Measurements from ENCODE around the gene CCL2.
"Not testable (repeated sequence)": the region's sequence is repeated elsewhere in the genome, so short reads cannot be mapped to it uniquely, and the experiment has no call there.

CCL2 gene

DNA sequence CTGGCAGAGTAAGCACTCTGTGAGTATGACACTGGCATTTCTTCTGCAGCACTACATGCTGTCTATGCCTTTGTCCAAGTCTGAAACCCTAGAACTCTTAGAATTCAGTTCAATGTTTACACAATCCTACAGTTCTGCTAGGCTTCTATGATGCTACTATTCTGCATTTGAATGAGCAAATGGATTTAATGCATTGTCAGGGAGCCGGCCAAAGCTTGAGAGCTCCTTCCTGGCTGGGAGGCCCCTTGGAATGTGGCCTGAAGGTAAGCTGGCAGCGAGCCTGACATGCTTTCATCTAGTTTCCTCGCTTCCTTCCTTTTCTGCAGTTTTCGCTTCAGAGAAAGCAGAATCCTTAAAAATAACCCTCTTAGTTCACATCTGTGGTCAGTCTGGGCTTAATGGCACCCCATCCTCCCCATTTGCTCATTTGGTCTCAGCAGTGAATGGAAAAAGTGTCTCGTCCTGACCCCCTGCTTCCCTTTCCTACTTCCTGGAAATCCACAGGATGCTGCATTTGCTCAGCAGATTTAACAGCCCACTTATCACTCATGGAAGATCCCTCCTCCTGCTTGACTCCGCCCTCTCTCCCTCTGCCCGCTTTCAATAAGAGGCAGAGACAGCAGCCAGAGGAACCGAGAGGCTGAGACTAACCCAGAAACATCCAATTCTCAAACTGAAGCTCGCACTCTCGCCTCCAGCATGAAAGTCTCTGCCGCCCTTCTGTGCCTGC, at the start of gene CCL2:
Gene CCL2, plus strand, starts transcription at position 635 of the 730 bp plus-strand sequence. Its CDS starts 65 bp downstream, at position 700.
- no peak for DNase-seq (ENCODE audit: low read depth)

DNA sequence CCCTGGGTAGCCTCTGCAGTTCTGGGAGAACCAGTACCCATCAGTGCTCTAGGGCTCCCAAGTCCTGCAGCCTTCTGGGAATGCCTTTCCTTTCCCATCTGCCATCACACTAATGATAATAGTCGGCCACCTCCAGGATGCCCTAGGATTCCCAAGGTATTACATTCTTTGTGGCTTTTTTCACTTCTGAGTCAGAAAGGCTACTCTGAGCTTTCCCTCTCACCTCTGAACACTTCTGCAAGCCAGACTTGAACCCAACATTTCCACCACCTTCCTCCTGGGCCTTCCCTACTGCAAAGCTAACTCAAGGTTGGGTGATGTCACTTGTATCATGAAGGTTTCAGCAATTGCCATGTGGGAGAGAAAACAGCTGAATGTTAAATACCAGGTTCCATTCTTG, 49.7 kb upstream of the CCL2 start:
- no peak for DNase-seq (ENCODE audit: low read depth)

DNA sequence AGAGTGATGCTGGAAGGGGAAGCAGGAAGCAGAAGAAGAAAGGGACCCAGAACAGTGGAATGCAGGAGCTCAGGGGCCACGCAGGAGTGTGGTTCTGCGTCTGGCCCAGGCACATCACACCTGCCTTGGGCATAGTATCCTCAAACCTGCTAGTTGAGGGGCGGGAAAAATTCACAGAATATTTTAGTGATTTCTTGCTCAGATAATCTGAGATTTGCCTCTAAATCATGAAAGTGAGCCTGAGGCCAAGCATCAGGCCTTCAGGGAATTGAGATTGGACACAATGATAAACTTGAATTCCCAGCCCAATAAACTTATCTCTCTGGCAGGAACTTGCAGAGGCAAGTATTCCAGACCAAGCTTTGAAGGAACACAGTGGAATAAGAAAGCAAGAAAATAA, 48.5 kb upstream of the CCL2 start:
- DNase-seq (ENCODE audit: low read depth): no peak

GRCh38 chr17:34207572-34207971, 47.5 kb upstream of the CCL2 start:
- no peak for DNase-seq (ENCODE audit: low read depth)

DNA sequence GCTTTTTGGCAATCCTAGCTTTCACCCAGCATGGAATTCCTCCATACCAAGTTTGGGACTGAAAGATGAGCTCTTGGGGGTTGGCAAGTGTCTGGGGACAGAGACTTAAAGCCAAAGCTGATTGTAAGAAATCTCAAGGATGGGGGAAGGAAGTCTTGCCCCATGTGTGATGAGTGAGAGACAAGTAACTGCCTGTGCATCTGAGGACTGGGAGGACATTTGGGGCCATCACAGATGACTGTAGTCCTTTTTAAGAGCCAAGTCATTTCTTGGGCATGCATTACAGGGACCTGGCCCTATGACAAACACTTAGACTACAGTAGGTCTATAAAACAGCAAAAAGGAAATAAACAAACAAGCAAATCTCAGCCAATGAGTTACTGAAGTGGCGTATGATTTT, 36.3 kb upstream of the CCL2 start:
- no peak for DNase-seq (ENCODE audit: low read depth)

- DNase-seq (ENCODE audit: low read depth): no peak
Observed at GRCh38 chr17:34219405-34219804, 35.7 kb upstream of the CCL2 start.

GRCh38 chr17:34220045-34220751, 34.9 kb upstream of the CCL2 start:
- no peak for DNase-seq (ENCODE audit: low read depth)

- DNase-seq (ENCODE audit: low read depth): no peak
Observed at GRCh38 chr17:34220752-34221395, 34.2 kb upstream of the CCL2 start.

- no peak for DNase-seq (ENCODE audit: low read depth)
Observed at GRCh38 chr17:34221411-34221810, 33.7 kb upstream of the CCL2 start.

DNA sequence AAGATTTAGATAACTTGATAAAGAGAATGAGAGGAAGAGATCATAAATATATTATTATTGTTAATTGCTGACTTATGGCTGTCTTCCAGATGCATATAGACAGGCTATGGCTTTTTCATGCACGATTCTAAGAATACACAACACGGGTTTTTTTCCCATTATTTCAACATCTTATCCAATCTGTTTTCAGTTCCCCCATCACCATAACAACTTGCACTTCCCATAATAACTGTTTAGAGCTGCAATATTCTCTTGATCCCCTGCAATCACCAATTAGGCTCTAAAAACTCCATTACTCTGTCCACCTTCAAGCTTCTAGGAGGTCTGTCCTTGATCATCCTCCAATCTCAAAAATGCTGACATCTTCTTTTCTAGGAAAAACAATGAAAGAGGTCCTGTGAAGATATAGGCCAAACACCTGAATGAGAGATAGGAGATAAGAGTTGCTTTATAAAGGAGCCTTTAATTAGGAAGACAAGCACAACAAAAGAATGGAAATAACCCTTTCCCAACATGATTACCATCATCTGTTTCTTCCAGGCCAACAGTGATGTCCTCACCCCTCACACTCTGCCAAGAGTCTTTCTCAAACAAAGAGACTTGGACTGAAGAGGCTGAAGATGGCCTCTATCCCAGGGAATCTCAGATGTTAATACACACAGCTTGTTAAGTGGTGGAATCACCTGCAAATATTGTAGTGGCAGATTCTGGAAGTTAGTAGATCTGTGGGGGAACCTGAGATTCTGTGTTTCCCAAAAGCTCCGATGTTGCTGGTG, 32.2 kb upstream of the CCL2 start:
- DNase-seq (ENCODE audit: low read depth): no peak

DNA sequence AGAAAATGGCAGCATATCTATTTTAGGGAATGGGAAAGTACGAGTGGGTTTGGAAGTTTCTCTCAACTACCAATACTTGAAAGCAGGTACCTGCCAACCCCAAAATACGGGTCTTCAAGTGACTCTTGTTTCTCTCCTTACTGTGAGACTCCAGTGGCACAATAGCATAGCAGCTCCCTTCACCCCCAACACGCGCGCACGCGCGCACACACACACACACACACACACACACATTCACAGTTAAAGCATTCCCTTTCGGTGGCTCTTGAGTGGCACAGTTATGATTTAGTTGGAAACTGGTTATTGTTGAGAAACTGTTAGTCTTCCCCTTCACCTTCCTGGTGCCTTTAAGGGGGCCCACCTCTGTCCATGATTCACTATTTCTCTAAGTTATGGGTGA, 30.0 kb upstream of the CCL2 start:
- no peak for DNase-seq (ENCODE audit: low read depth)

- DNase-seq (ENCODE audit: low read depth): no peak
Observed at GRCh38 chr17:34226011-34226743, 28.9 kb upstream of the CCL2 start.

DNA sequence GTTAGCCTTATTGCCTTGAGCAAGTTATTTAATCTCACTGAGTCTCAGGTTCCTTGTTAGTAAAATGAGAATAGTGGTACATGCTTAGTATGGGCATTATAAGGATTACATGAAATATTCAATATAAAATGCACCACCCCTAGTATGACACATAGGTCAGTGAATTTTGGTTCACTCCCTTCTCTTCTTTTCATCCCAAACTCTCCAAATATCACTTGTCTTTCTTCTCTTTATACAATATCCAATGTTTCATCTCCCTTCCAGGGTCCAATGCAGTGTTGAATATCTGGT, 28.4 kb upstream of the CCL2 start:
- DNase-seq (ENCODE audit: low read depth): no peak

- not testable (repeated sequence) for DNase-seq (ENCODE audit: low read depth)
Observed at GRCh38 chr17:34227293-34227692, 27.8 kb upstream of the CCL2 start.

DNA sequence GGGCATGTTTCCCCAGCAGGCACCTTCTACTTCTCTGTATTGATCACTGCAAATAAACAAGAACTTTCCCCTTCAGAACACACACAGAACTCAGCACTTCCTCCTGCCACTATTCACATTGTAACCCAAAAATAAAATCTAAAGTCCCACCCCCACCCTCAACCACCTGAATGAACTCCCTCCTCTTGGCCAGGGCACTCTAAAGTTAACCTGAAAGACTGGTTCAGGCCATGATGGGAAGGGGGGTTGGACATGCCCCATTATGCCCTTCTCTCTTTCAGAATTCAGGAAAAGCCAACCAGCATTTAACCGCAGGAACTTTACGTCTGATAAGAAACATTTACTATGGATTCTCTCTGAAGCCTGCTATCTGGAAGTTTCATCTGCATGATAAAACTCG, 27.4 kb upstream of the CCL2 start:
- DNase-seq (ENCODE audit: low read depth): no peak

- DNase-seq (ENCODE audit: low read depth): no peak
Observed at GRCh38 chr17:34228781-34229180, 26.3 kb upstream of the CCL2 start.

DNA sequence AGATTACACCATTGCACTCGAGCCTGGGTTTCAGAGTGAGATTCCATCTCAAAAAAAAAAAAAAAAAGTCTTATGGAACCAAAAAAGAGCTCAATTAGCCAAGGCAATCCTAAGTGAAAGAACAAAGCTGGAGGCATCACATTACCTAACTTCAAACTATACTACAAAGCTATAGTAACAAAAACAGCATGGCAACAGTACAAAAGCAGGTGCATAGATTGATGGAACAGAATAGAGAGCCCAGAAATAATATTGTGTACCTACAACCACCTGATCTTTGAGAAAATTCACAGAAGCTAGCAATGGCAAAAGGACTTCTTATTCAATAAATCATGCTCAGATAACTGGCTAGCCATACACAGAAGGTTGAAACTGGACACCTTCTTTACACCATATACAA, 24.7 kb upstream of the CCL2 start:
- DNase-seq (ENCODE audit: low read depth): no peak

GRCh38 chr17:34234616-34235015, 20.5 kb upstream of the CCL2 start:
- DNase-seq (ENCODE audit: low read depth): no peak

DNA sequence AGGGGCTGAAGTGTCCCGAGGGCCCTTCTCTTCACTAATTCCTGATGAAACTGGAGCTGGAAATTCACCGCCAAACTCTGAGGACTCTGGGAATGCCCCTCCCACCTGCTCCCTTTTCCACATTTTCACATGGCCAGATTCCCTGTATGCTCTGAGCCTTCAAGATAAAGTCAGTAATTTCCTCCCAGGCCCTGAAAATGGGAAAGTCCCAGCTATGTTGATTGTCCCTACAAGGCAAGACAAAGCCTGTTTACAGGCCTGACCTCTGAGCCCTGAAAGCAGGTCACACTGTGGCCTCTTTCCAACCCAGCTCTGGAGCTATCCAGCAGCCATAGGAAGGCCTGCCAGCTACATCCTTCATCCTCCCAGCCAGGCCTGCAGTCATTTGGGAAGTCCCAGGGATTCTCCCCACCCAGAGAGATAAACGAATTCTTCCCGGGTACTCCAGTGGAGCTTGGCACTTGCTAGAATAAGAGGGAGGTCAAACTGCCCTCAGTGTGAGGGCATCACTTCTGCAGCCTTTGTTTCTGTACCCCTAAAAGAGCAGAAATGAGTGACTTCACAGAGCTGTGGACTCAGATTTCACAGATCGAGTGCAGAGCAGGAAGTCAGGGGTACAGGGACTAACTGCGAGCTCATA, 19.6 kb upstream of the CCL2 start:
- DNase-seq (ENCODE audit: low read depth): no peak

GRCh38 chr17:34236281-34236892, 18.7 kb upstream of the CCL2 start:
- no peak for DNase-seq (ENCODE audit: low read depth)

DNA sequence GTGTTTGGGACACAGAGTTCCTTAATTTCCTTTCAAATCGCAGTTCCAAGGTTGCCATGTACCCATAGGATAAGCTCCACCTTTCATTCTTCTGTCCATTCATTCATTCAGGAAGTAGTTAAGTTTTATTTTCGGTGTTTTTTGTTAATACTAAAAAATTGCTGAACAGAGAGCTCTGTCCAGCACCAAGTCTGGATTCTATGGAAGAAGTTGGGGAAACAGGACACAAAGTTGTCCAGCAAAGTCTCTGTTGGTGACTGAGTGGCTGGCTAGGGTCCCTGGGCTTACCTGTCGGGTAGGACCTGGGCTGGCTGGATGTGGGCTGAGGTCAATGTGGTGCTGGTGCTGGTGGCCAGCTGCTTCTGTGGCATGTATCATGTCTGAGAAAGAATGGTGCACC, 17.6 kb upstream of the CCL2 start:
- DNase-seq (ENCODE audit: low read depth): no peak
